Measurements from ENCODE around the gene NR2F1.

The NR2F1 gene

DNA sequence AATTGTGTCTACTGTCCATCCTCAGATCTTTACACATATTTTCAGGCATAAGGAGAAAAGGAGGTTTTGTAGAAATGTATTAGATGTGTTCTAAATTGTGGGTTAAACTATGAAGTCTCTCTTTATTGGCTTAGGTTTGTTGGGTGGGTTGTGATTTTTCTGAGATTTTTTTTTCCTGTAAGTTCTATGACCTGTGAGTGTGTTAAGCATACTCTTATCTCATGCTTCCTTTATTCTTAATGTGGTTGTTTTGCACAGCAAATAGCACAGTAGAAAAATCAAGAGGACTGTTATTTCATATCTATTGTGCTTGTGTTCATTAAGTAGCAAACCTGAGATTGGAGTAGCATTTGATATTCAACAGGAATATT lies 23.3 kb downstream of the NR2F1 start:
- no peaks in the 10 kb centered on the region for H3K9me2 ChIP-seq (replicated peaks; ENCODE audit: insufficient read depth, low read length)
- no peak overlapping the region for H3K4me3 ChIP-seq (ENCODE audit: low read length)
- H3F3A ChIP-seq (ENCODE audit: insufficient read depth, low read length): no peaks in the 10 kb centered on the region
- no peak overlapping the region for H3K9ac ChIP-seq (ENCODE audit: low read length)
- H4K20me1 ChIP-seq (ENCODE audit: insufficient read depth, low read length): no peaks in the 10 kb centered on the region
- peaks cover 5% of the 10 kb centered on the region for H3K27me3 ChIP-seq (replicated peaks; ENCODE audit: insufficient read depth, low read length)
- H3K4me1 ChIP-seq (ENCODE audit: low read length): no peaks in the 10 kb centered on the region
- no peak overlapping the region for H3K27ac ChIP-seq (ENCODE audit: low read length)
- H2AFZ ChIP-seq (ENCODE audit: low read length): no peak overlapping the region
- H3K4me2 ChIP-seq (ENCODE audit: low read depth, low read length): no peak overlapping the region
- TF ChIP-seq EZH2 (optimal IDR thresholded peaks at IDR 0.05; ENCODE audit: low read depth, low read length) (no peak), EZH2phosphoT487 (IDR thresholded peaks at IDR 0.05; ENCODE audit: low read length) (no peak)
- TF ChIP-seq, protein P1, sequence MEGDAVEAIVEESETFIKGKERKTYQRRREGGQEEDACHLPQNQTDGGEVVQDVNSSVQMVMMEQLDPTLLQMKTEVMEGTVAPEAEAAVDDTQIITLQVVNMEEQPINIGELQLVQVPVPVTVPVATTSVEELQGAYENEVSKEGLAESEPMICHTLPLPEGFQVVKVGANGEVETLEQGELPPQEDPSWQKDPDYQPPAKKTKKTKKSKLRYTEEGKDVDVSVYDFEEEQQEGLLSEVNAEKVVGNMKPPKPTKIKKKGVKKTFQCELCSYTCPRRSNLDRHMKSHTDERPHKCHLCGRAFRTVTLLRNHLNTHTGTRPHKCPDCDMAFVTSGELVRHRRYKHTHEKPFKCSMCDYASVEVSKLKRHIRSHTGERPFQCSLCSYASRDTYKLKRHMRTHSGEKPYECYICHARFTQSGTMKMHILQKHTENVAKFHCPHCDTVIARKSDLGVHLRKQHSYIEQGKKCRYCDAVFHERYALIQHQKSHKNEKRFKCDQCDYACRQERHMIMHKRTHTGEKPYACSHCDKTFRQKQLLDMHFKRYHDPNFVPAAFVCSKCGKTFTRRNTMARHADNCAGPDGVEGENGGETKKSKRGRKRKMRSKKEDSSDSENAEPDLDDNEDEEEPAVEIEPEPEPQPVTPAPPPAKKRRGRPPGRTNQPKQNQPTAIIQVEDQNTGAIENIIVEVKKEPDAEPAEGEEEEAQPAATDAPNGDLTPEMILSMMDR (IDR thresholded peaks at IDR 0.05; ENCODE audit: low read length): no peak
- no peaks in the 10 kb centered on the region for H3K9me3 ChIP-seq (replicated peaks; ENCODE audit: insufficient read depth, low read length)
- no peaks in the 10 kb centered on the region for H3K36me3 ChIP-seq (replicated peaks; ENCODE audit: insufficient read depth, low read length)
- H3K79me2 ChIP-seq (ENCODE audit: low read length): no peaks in the 10 kb centered on the region
- DNase-seq: no peak

DNA sequence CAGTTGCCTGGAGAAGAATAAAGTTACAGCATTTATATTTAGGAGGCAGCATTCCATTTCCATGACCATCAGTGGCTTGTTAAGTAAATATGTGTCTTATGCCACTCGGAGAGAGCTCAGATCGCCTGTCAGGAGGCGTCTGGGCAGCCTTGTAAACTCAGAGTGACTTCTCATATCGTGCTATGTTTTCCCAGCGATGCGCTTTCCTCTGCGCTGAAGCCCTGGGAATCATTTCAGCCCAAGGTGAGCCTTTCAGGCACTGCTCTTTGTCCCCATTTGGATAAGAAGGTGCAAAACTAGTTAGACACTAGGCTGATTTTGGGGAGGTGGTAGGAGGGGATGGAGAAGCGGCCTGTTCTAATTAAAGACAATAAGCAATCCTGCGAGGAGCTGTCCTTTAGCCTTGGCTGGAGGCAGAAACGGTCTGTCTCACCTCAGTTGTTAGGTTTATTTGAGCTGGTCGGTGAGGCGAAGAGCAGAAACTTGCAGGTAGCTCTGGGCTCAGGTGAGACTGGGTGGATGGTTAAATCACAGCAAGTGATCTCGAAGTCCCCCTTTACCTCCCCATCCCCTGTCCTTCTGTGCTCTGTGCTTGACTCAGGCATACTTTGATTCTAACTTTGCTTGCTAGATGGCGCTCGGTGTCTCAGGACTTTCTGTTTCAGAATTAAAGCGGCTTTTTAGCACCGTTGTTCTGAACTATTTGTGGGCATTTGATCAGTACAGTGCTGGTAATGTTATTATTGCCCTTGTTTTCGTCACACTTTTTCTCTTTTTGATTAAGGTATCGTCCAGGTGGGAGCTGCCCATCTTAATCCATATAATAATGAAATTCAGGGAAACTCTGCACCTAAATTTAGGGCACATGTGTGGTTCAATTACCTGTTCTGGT lies 24.6 kb downstream of the NR2F1 start:
- peak overlapping the region; percentile 59 for H3K4me2 ChIP-seq (ENCODE audit: low read depth, low read length)
- no peaks in the 10 kb centered on the region for H3K9me2 ChIP-seq (replicated peaks; ENCODE audit: insufficient read depth, low read length)
- H3K4me1 ChIP-seq (ENCODE audit: low read length): no peaks in the 10 kb centered on the region
- H3F3A ChIP-seq (ENCODE audit: insufficient read depth, low read length): no peaks in the 10 kb centered on the region
- peak overlapping the region; percentile 49; the same call in 1 of the 2 replicates for H2AFZ ChIP-seq (ENCODE audit: low read length)
- DNase-seq: peak; percentile 59
- 0 out of 2 replicates have a peak overlapping the region, but pooled peaks have one; percentile 24 for H3K4me3 ChIP-seq (ENCODE audit: low read length)
- H3K79me2 ChIP-seq (ENCODE audit: low read length): no peaks in the 10 kb centered on the region
- H3K36me3 ChIP-seq (replicated peaks; ENCODE audit: insufficient read depth, low read length): no peaks in the 10 kb centered on the region
- peaks cover 9% of the 10 kb centered on the region for H3K27me3 ChIP-seq (replicated peaks; ENCODE audit: insufficient read depth, low read length)
- no peaks in the 10 kb centered on the region for H3K9me3 ChIP-seq (replicated peaks; ENCODE audit: insufficient read depth, low read length)
- no peaks in the 10 kb centered on the region for H4K20me1 ChIP-seq (ENCODE audit: insufficient read depth, low read length)
- H3K9ac ChIP-seq (ENCODE audit: low read length): no peak overlapping the region
- no peak for TF ChIP-seq EZH2 (optimal IDR thresholded peaks at IDR 0.05; ENCODE audit: low read depth, low read length)
- no peak for TF ChIP-seq EZH2phosphoT487 (IDR thresholded peaks at IDR 0.05; ENCODE audit: low read length)
- TF ChIP-seq, protein P1 (IDR thresholded peaks at IDR 0.05; ENCODE audit: low read length): peak; percentile 56
- no peak overlapping the region for H3K27ac ChIP-seq (ENCODE audit: low read length)

DNA sequence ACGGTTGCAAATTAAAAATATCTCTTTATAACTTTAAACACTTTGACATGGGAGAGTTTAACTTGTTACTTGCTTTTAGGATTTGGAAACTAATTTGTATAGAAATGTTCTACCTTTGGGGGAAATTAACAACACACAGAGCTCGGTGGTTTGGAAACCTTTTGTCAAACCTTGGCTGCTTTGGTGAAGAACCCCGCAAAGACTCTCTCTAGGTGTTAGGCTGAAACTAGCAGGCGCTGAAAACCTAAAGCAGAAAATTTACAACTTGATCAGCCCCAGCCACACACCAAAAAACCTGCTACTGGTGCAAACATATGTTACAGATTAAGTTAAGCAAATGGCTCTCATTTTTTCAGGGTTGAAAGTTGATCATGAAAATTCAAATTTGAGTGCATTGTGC lies 25.8 kb downstream of the NR2F1 start:
- Histone ChIP-seq H3K4me1 (ENCODE audit: low read length) (no peaks in the 10 kb centered on the region), H2AFZ (ENCODE audit: low read length) (no peak overlapping the region), H3K9ac (ENCODE audit: low read length) (no peak overlapping the region), H3K4me3 (ENCODE audit: low read length) (no peak overlapping the region), H3K9me2 (replicated peaks; ENCODE audit: insufficient read depth, low read length) (no peaks in the 10 kb centered on the region), H3K27me3 (replicated peaks; ENCODE audit: insufficient read depth, low read length) (peaks cover 9% of the 10 kb centered on the region), H3K4me2 (ENCODE audit: low read depth, low read length) (no peak overlapping the region), H3K9me3 (replicated peaks; ENCODE audit: insufficient read depth, low read length) (no peaks in the 10 kb centered on the region), H3K36me3 (replicated peaks; ENCODE audit: insufficient read depth, low read length) (no peaks in the 10 kb centered on the region), H3K27ac (ENCODE audit: low read length) (no peak overlapping the region), H3F3A (ENCODE audit: insufficient read depth, low read length) (no peaks in the 10 kb centered on the region), H3K79me2 (ENCODE audit: low read length) (no peaks in the 10 kb centered on the region), H4K20me1 (ENCODE audit: insufficient read depth, low read length) (no peaks in the 10 kb centered on the region)
- DNase-seq: no peak
- TF ChIP-seq EZH2phosphoT487 (IDR thresholded peaks at IDR 0.05; ENCODE audit: low read length): no peak
- no peak for TF ChIP-seq EZH2 (optimal IDR thresholded peaks at IDR 0.05; ENCODE audit: low read depth, low read length)
- TF ChIP-seq, protein P1 (IDR thresholded peaks at IDR 0.05; ENCODE audit: low read length): no peak

All from MM.1S (cell line).